Measurements from ENCODE around the gene LDB3.

GRCh38 chr10:86708068-86708782 is 39.9 kb downstream of the LDB3 start:
- TF ChIP-seq POLR2A (IDR thresholded peaks at IDR 0.05) (no peak), EP300 (IDR thresholded peaks at IDR 0.05) (no peak)
